ENCODE results near the gene ROGDI.

The ROGDI gene

DNA sequence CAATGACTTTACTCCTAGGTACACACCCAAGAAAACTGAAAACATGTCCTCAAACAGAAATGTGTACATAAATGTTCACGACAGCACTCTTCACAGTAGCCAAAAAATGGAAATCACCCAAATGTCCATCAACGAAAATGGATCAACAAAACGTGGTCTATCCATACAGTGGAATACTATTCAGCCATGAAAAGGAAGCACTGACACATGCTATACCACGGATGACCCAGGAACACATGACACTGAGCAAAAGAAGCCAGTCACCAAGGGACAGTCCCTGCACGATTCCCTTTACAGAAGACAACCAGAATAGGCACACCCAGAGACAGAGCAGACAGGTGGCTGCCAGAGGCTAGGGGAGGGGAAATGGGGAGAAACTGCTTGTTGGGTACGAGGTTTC, 46.7 kb downstream of the ROGDI start:
- Histone ChIP-seq H3K27ac (no peak overlapping the region), H3K79me2 (peaks cover 6% of the 10 kb centered on the region), H3K27me3 (ENCODE audit: control insufficient read depth, insufficient read depth, low read length) (no peaks in the 10 kb centered on the region), H3K4me3 (ENCODE audit: low read depth, low read length) (no peak overlapping the region), H3K4me1 (no peaks in the 10 kb centered on the region), H3K9ac (no peak overlapping the region), H3K36me3 (ENCODE audit: control insufficient read depth, insufficient read depth, low read length) (no peaks in the 10 kb centered on the region), H2AFZ (no peak overlapping the region), H3K9me3 (ENCODE audit: control insufficient read depth, low read length) (no peaks in the 10 kb centered on the region), H3K4me2 (ENCODE audit: low read length) (no peak overlapping the region)
- TF ChIP-seq CTCF (IDR thresholded peaks at IDR 0.05) = no peak

- TF ChIP-seq CTCF (IDR thresholded peaks at IDR 0.05) = no peak
- H3K4me3 ChIP-seq (ENCODE audit: low read depth, low read length) = no peak overlapping the region
- H2AFZ ChIP-seq = no peak overlapping the region
- H3K36me3 ChIP-seq (ENCODE audit: control insufficient read depth, insufficient read depth, low read length) = no peaks in the 10 kb centered on the region
- H3K79me2 ChIP-seq = peaks cover 6% of the 10 kb centered on the region
- no peak overlapping the region for H3K4me2 ChIP-seq (ENCODE audit: low read length)
- H3K27me3 ChIP-seq (ENCODE audit: control insufficient read depth, insufficient read depth, low read length) = no peaks in the 10 kb centered on the region
- H3K9me3 ChIP-seq (ENCODE audit: control insufficient read depth, low read length) = no peaks in the 10 kb centered on the region
- H3K9ac ChIP-seq = no peak overlapping the region
- no peak overlapping the region for H3K27ac ChIP-seq
- H3K4me1 ChIP-seq = no peaks in the 10 kb centered on the region
Measured at GRCh38 chr16:4754865-4755264, 47.6 kb downstream of the ROGDI start.

- H3K9ac ChIP-seq = no peak overlapping the region
- no peaks in the 10 kb centered on the region for H3K9me3 ChIP-seq (ENCODE audit: control insufficient read depth, low read length)
- TF ChIP-seq CTCF (IDR thresholded peaks at IDR 0.05) = no peak
- no peaks in the 10 kb centered on the region for H3K4me1 ChIP-seq
- no peak overlapping the region for H3K27ac ChIP-seq
- H3K36me3 ChIP-seq (ENCODE audit: control insufficient read depth, insufficient read depth, low read length) = no peaks in the 10 kb centered on the region
- no peak overlapping the region for H3K4me2 ChIP-seq (ENCODE audit: low read length)
- H3K79me2 ChIP-seq = peaks cover 6% of the 10 kb centered on the region
- no peak overlapping the region for H3K4me3 ChIP-seq (ENCODE audit: low read depth, low read length)
- H2AFZ ChIP-seq = no peak overlapping the region
- no peaks in the 10 kb centered on the region for H3K27me3 ChIP-seq (ENCODE audit: control insufficient read depth, insufficient read depth, low read length)
Measured at GRCh38 chr16:4753227-4753626, 49.2 kb downstream of the ROGDI start.

DNA sequence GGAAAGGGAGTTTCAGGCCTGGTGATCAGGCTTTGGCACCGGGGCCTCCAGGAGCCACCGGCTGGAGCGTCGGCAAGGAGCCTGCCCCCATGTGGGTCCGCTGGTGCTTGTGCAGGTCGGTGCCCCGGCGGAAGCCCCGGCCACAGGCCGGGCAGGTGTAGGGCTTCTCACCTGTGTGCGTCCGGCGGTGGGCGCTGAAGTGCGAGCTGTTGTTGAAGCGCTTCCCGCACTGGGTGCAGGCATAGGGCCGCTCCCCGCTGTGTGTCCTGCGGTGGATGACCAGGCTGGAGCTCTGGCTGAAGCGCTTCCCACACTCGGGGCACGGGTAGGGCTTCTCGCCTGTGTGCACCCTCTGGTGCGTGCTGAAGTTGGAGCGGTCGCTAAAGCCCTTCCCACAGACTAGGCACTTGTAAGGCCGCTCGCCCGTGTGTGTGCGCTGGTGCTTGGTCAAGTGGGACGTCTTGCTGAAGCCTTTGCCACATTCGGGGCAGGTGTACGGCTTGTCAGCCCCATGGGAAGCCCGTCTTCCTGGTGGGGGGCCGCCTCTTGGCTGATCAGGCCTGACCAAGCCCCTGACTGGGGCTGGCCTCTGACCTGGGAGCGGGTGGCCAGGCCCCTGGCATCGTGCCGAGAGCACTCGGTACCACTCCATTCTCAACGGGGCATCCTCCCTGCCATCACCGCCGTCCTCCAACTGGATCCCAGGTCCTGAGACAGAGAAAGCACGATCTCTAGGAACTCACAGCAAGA, 49.9 kb downstream of the ROGDI start:
- Histone ChIP-seq H3K27me3 (ENCODE audit: control insufficient read depth, insufficient read depth, low read length) (no peaks in the 10 kb centered on the region), H3K4me2 (ENCODE audit: low read length) (no peak overlapping the region), H3K79me2 (peaks cover 6% of the 10 kb centered on the region), H2AFZ (no peak overlapping the region), H3K9me3 (ENCODE audit: control insufficient read depth, low read length) (no peaks in the 10 kb centered on the region), H3K9ac (no peak overlapping the region), H3K4me3 (ENCODE audit: low read depth, low read length) (no peak overlapping the region), H3K4me1 (no peaks in the 10 kb centered on the region), H3K27ac (no peak overlapping the region), H3K36me3 (ENCODE audit: control insufficient read depth, insufficient read depth, low read length) (no peaks in the 10 kb centered on the region)
- no peak for TF ChIP-seq CTCF (IDR thresholded peaks at IDR 0.05)

GRCh38 chr16:4750896-4751295, 51.5 kb downstream of the ROGDI start:
- Histone ChIP-seq H3K9ac (no peak overlapping the region), H3K4me2 (ENCODE audit: low read length) (no peak overlapping the region), H3K36me3 (ENCODE audit: control insufficient read depth, insufficient read depth, low read length) (no peaks in the 10 kb centered on the region), H3K4me3 (ENCODE audit: low read depth, low read length) (no peak overlapping the region), H3K79me2 (peaks cover 6% of the 10 kb centered on the region), H3K4me1 (no peaks in the 10 kb centered on the region), H3K9me3 (ENCODE audit: control insufficient read depth, low read length) (no peaks in the 10 kb centered on the region), H3K27me3 (ENCODE audit: control insufficient read depth, insufficient read depth, low read length) (no peaks in the 10 kb centered on the region), H3K27ac (no peak overlapping the region), H2AFZ (no peak overlapping the region)
- TF ChIP-seq CTCF (IDR thresholded peaks at IDR 0.05) = no peak
